ENCODE results near the gene ZFP82.

Gene ZFP82

GRCh38 chr19:36401475-36401874 lies 17.0 kb downstream of the ZFP82 start (continued):
- TF ChIP-seq, protein P1, sequence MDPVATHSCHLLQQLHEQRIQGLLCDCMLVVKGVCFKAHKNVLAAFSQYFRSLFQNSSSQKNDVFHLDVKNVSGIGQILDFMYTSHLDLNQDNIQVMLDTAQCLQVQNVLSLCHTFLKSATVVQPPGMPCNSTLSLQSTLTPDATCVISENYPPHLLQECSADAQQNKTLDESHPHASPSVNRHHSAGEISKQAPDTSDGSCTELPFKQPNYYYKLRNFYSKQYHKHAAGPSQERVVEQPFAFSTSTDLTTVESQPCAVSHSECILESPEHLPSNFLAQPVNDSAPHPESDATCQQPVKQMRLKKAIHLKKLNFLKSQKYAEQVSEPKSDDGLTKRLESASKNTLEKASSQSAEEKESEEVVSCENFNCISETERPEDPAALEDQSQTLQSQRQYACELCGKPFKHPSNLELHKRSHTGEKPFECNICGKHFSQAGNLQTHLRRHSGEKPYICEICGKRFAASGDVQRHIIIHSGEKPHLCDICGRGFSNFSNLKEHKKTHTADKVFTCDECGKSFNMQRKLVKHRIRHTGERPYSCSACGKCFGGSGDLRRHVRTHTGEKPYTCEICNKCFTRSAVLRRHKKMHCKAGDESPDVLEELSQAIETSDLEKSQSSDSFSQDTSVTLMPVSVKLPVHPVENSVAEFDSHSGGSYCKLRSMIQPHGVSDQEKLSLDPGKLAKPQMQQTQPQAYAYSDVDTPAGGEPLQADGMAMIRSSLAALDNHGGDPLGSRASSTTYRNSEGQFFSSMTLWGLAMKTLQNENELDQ (tag by site-specific recombination; IDR thresholded peaks at IDR 0.05; ENCODE audit: low read depth), result no peak
- TF ChIP-seq, protein P2, sequence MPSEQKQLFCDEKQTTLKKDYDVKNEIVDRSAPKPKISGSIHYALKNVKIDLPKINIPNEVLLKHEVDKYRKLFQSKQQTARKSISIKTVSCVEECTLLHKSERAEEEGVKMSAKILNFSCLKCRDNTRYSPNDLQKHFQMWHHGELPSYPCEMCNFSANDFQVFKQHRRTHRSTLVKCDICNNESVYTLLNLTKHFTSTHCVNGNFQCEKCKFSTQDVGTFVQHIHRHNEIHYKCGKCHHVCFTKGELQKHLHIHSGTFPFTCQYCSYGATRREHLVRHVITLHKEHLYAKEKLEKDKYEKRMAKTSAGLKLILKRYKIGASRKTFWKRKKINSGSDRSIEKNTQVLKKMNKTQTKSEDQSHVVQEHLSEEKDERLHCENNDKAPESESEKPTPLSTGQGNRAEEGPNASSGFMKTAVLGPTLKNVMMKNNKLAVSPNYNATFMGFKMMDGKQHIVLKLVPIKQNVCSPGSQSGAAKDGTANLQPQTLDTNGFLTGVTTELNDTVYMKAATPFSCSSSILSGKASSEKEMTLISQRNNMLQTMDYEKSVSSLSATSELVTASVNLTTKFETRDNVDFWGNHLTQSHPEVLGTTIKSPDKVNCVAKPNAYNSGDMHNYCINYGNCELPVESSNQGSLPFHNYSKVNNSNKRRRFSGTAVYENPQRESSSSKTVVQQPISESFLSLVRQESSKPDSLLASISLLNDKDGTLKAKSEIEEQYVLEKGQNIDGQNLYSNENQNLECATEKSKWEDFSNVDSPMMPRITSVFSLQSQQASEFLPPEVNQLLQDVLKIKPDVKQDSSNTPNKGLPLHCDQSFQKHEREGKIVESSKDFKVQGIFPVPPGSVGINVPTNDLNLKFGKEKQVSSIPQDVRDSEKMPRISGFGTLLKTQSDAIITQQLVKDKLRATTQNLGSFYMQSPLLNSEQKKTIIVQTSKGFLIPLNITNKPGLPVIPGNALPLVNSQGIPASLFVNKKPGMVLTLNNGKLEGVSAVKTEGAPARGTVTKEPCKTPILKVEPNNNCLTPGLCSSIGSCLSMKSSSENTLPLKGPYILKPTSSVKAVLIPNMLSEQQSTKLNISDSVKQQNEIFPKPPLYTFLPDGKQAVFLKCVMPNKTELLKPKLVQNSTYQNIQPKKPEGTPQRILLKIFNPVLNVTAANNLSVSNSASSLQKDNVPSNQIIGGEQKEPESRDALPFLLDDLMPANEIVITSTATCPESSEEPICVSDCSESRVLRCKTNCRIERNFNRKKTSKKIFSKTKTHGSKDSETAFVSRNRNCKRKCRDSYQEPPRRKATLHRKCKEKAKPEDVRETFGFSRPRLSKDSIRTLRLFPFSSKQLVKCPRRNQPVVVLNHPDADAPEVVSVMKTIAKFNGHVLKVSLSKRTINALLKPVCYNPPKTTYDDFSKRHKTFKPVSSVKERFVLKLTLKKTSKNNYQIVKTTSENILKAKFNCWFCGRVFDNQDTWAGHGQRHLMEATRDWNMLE (tag by site-specific recombination; conservative IDR thresholded peaks at IDR 0.05; ENCODE audit: low read depth), result no peak
- TF ChIP-seq KLF17 (tag by site-specific recombination; IDR thresholded peaks at IDR 0.05) (no peak), ZFP41 (tag by site-specific recombination; IDR thresholded peaks at IDR 0.05; ENCODE audit: borderline replicate concordance) (no peak), BCL11A (tag by site-specific recombination; IDR thresholded peaks at IDR 0.05; ENCODE audit: low read depth) (no peak), ZNF76 (tag by site-specific recombination; IDR thresholded peaks at IDR 0.05; ENCODE audit: borderline replicate concordance, low read depth) (no peak), ZNF354C (tag by site-specific recombination; IDR thresholded peaks at IDR 0.05; ENCODE audit: borderline replicate concordance, low read depth) (no peak), ZBTB7A (tag by site-specific recombination; IDR thresholded peaks at IDR 0.05; ENCODE audit: low read depth) (no peak), MEIS1 (CRISPR knock-in tag; IDR thresholded peaks at IDR 0.05; ENCODE audit: borderline replicate concordance) (no peak)
- TF ChIP-seq, protein P3, sequence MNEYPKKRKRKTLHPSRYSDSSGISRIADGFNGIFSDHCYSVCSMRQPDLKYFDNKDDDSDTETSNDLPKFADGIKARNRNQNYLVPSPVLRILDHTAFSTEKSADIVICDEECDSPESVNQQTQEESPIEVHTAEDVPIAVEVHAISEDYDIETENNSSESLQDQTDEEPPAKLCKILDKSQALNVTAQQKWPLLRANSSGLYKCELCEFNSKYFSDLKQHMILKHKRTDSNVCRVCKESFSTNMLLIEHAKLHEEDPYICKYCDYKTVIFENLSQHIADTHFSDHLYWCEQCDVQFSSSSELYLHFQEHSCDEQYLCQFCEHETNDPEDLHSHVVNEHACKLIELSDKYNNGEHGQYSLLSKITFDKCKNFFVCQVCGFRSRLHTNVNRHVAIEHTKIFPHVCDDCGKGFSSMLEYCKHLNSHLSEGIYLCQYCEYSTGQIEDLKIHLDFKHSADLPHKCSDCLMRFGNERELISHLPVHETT (tag by site-specific recombination; IDR thresholded peaks at IDR 0.05), result no peak

GRCh38 chr19:36398571-36398970 lies 19.9 kb downstream of the ZFP82 start:
- no peak overlapping the region for H3K4me3 ChIP-seq (ENCODE audit: low read depth, low read length)
- TF ChIP-seq ZNF791 (tag by site-specific recombination; IDR thresholded peaks at IDR 0.05) (no peak), ZNF510 (tag by site-specific recombination; IDR thresholded peaks at IDR 0.05; ENCODE audit: insufficient replicate concordance) (no peak), ZNF600 (tag by site-specific recombination; IDR thresholded peaks at IDR 0.05) (no peak), ZNF366 (tag by site-specific recombination; conservative IDR thresholded peaks at IDR 0.05) (no peak)
- no peak overlapping the region for H3K27ac ChIP-seq (ENCODE audit: extremely low read depth, low read depth, low read length)
- ChIA-PET POLR2A (interaction anchor here (0.5 kb wide), 1 partner anchor 83 kb away, joined by 12 read pairs; no protein-coding TSS in a partner anchor), CTCF (no interaction called here)
- peaks cover 35% of the 10 kb centered on the region for H3K9me3 ChIP-seq (ENCODE audit: control insufficient read depth, insufficient read depth, low read depth, low read length)
- no peaks in the 10 kb centered on the region for H3K4me1 ChIP-seq (ENCODE audit: control insufficient read depth, insufficient read depth, low read length)
- H3K36me3 ChIP-seq (ENCODE audit: control insufficient read depth in 2 of 2, insufficient read depth in 1 of 2, low read length in 2 of 2), result peaks cover 36 to 100% of the 10 kb centered on the region in 2 experiments

Data from HEK293 (cell line).